GM12878 (cell line): ENCODE measurements around the gene KCTD19.

Source experiments
- CHD2 ChIP-seq: IDR thresholded peaks from 2 replicates; pipeline ENCODE4 v1.6.1; 2011; ENCODE audit warnings: low read depth, low read length, improper control_type of control experiment, borderline replicate concordance
- CHD4 ChIP-seq: fragments of 200-600 bp; sonication (generic); IDR thresholded peaks from 2 replicates; pipeline ENCODE4 v1.6.1; 2016; ENCODE audit warnings: mild to moderate bottlenecking
- CREB1 ChIP-seq: IDR thresholded peaks from 2 replicates; pipeline ENCODE4 v1.6.1; 2012; ENCODE audit warnings: low read depth, mild to moderate bottlenecking, inconsistent platforms
- EP300 ChIP-seq, 2 experiments: fragments of 150-350 bp in 1 of 2; IDR thresholded peaks; 2 replicates each; pipeline ENCODE4 v1.6.1; 2011 to 2012; ENCODE audit warnings: low read depth in 2 of 2, low read length in 2 of 2, borderline replicate concordance in 1 of 2, improper control_type of control experiment in 1 of 2, inconsistent platforms in 1 of 2; ENCODE audit not compliant: control insufficient read depth in 1 of 2
- IKZF1 ChIP-seq: fragments of 450-650 bp; conservative IDR thresholded peaks from 2 replicates; pipeline ENCODE4 v1.6.1; 2017; ENCODE audit warnings: antibody characterized with exemption, mild to moderate bottlenecking
- IRF4 ChIP-seq: IDR thresholded peaks from 2 replicates; pipeline ENCODE4 v1.6.1; 2011; ENCODE audit warnings: low read depth, low read length
- JUND ChIP-seq: IDR thresholded peaks from 2 replicates; pipeline ENCODE4 v1.6.1; 2012; ENCODE audit warnings: low read depth, mild to moderate bottlenecking, low read length, improper control_type of control experiment, moderate library complexity
- POLR2A ChIP-seq: IDR thresholded peaks from 2 replicates; pipeline ENCODE4 v1.6.1; 2011; ENCODE audit warnings: low read depth, mild to moderate bottlenecking, low read length
- POLR2AphosphoS2 ChIP-seq: IDR thresholded peaks from 2 replicates; pipeline ENCODE4 v1.6.1; 2011; ENCODE audit warnings: low read depth, mild to moderate bottlenecking, low read length, improper control_type of control experiment, moderate library complexity
- POLR2AphosphoS5 ChIP-seq: IDR thresholded peaks from 2 replicates; pipeline ENCODE4 v1.6.1; 2011; ENCODE audit warnings: mild to moderate bottlenecking, low read length, inconsistent platforms
- TARDBP ChIP-seq: IDR thresholded peaks from 2 replicates; pipeline ENCODE4 v1.6.1; 2016; ENCODE audit warnings: borderline replicate concordance
- TCF12 ChIP-seq: IDR thresholded peaks from 2 replicates; pipeline ENCODE4 v1.6.1; 2011; ENCODE audit warnings: low read depth, mild to moderate bottlenecking, low read length
- YY1 ChIP-seq: IDR thresholded peaks from 2 replicates; pipeline ENCODE4 v1.6.1; 2011; ENCODE audit warnings: low read depth, mild to moderate bottlenecking, low read length
- TF ChIP-seq, protein P1 (sequence below): IDR thresholded peaks from 2 replicates; pipeline ENCODE4 v1.6.1; 2011; ENCODE audit warnings: low read depth, mild to moderate bottlenecking, low read length, moderate library complexity, borderline replicate concordance; ENCODE audit errors: extremely low read depth

DNA sequence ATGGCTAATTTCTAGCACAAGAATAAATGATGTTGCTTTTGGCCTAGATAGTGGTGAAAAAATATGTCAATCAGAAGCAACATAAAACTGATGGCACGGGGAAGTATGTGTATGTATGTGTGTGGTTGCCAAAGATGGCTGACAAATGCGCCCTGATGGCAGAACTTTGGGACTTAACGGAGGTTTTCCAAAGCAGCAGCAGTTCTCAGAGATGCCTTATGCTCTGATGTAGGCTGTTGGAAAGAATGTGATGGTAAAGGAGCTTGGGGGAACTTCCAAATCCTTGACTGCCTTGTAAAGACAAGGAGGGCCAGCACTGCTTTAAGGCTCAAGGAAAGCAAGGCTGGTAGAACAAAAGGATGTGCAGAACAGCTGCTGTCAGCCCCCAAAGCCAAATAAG, 16.0 kb downstream of the KCTD19 start:
- TF ChIP-seq POLR2AphosphoS2 (no peak), POLR2A (no peak), CHD2 (no peak), YY1 (no peak), CREB1 (no peak), TCF12 (no peak), TARDBP (no peak), EP300 (IDR thresholded peaks at IDR 0.05; ENCODE audit: borderline replicate concordance in 1 of 2, control insufficient read depth in 1 of 2, low read depth in 2 of 2, low read length in 2 of 2) (no peak), IRF4 (no peak), JUND (no peak), POLR2AphosphoS5 (no peak), IKZF1 (no peak), CHD4 (no peak)
- TF ChIP-seq, protein P1, sequence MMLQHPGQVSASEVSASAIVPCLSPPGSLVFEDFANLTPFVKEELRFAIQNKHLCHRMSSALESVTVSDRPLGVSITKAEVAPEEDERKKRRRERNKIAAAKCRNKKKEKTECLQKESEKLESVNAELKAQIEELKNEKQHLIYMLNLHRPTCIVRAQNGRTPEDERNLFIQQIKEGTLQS = no peak
